ENCODE results near the gene SLC10A7.

DNA sequence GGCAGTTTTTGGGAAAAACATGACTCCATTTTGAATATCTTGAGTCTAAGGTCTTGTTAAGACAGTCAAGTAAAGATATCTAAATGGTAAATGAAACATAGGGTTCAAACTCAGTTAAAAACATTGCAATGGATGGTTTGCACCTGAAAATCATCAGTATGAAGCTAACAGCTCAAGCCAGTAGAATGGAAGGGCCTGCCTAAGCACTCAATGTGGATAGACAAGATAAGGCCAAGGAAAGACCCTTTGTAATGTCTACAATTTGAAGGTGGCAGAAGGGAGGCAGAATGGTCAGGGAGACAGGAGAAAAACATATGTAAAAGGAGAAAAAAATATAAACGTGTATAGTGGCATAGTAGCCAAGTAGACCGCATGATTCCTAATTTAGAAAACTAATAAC lies 229.2 kb downstream of the SLC10A7 start:
- TF ChIP-seq SRF (IDR thresholded peaks at IDR 0.05; ENCODE audit: low read depth in 2 of 2, low read length in 2 of 2) = no peak
- no peak for TF ChIP-seq CEBPB (IDR thresholded peaks at IDR 0.05; ENCODE audit: borderline replicate concordance in 1 of 2, low read depth in 2 of 2, low read length in 2 of 2)
- TF ChIP-seq ZNF207 (IDR thresholded peaks at IDR 0.05; ENCODE audit: borderline replicate concordance) = no peak
- TF ChIP-seq STAT1 (conservative IDR thresholded peaks at IDR 0.05) = no peak
- no peak for TF ChIP-seq POLR2A (IDR thresholded peaks at IDR 0.05; ENCODE audit: low read depth, low read length)
